HL-60/S4 treated with phorbol 12-myristate 13-acetate at 8.2 ng/mL for 4 days and 3 days (cell line): Measurements from ENCODE around the gene FXYD3.

Source experiments
- in situ Hi-C: fragments of 300-500 bp; cut with MboI; formaldehyde crosslinking; loops from 2 replicates; pipeline ENCODE4 v1.15.0; 2022; ENCODE audit warnings: low sequenced_read_pairs

The FXYD3 gene

DNA sequence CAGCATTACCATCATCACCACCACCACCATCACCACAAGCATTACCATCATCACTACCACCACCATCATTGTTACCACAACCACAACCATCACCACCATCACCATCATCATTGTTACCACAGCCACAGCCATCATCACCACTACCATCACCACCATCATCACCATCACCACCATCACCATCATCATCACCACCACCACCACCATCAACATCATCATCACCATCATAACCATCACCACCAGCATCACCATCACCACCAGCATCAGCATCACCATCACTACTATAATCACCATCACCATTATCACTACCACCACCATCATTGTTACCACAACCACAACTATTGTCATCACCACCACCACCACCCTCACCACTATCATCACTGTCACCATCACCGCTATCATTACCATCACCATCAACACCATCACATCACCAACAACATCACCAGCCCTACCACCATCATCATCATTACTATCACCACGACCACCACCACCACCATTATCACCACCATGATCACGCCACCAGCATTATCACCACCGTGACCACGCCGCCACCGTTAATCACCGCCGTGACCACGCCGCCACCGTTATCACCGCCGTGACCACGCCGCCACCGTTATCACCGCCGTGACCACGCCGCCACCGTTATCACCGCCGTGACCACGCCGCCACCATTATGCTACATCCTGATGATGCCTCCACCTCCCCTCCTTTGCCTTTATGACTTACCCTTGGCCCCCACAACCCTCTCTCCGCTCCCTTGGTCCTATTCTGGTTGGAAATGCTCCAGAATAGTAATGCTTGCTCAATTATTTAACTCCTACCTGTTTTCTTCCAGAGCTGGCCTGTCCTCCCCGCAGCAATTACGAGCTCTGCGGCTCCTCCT, 10.0 kb upstream of the FXYD3 start:
- in situ Hi-C loops: no loop called here

DNA sequence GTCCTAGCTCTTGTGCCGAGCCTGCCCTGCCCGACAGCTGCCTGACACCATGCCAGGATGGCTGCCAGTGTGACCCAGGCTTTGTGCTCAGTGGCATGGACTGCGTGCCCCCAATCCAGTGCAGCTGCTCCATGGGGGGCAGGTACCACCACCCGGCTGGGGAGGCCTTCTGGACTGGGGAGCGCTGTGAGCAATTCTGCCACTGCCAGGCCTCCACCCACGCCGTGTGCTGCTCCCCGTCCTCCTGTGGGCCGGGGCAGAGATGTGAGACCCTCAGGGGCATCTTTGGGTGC, 9.4 kb upstream of the FXYD3 start:
- in situ Hi-C loops: no loop called here

DNA sequence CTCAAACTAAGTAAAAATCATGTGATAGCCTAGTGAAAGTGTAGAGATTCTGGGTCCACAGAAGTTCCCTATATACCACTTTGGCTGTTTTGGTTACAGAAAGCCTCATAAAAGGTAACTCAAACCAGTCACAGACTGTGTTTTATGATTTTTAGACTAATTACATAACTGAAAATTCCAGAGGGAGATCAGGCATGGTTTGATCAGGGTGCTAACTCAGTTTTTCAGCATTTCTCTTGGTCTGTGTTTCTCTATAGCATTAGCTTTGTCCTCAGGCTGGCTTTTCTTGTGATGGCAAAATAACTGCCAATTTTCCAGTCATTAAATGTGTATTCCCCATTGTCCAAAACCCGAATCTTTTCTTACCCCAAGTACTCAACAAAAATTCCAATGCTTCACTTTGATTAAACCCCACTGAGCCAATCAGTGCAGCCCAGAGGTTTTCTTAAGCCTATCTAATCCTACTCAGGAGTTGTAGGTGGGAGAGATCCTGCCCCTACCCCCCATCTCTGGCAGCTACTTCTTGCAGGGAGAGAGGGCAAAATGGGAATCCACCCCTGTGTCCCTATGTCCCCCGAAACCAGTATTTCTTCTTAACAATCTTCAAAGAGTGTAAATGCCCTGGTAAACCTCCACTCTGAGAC, 8.6 kb upstream of the FXYD3 start:
- in situ Hi-C loops: no loop called here

DNA sequence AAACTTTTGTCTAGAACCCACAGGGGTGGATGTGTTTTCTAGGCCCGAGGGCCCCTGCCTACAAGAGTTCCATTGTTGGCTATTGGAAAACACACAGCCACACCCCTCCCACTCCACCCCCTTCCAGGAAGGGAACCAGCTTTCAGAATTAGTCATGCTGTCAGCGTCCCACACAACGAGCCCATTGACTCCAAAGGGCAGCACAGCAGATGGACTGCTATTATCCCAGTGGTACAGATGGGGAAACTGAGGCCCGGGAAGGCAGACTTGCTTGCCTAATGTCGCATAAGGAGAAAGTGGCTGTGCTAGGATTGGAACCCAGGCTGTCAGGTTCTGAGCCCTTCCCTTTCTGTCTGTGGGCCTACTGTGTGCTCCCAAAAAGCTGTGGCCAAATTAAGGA, 8.1 kb upstream of the FXYD3 start:
- in situ Hi-C loops: no loop called here

DNA sequence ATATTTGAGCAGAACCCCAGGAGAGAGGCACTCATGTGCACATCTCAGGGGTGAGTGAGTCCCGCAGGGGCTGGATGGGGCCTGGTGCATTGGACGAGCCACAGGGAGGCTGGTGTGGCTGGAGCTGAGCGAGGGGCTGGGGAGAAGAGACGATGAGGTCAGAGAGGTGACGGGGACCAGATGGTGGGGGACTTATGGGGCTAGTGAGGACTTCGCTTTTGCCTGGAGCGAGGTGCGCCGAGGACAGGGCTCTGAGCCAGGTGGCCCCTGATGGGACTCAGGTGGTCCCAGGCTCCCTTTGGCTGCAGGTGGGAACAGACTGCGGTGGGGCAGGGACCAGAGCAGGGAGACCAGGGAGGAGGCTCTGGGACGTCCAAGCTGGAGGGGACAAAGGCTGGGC, 6.9 kb upstream of the FXYD3 start:
- in situ Hi-C loops: no loop called here

DNA sequence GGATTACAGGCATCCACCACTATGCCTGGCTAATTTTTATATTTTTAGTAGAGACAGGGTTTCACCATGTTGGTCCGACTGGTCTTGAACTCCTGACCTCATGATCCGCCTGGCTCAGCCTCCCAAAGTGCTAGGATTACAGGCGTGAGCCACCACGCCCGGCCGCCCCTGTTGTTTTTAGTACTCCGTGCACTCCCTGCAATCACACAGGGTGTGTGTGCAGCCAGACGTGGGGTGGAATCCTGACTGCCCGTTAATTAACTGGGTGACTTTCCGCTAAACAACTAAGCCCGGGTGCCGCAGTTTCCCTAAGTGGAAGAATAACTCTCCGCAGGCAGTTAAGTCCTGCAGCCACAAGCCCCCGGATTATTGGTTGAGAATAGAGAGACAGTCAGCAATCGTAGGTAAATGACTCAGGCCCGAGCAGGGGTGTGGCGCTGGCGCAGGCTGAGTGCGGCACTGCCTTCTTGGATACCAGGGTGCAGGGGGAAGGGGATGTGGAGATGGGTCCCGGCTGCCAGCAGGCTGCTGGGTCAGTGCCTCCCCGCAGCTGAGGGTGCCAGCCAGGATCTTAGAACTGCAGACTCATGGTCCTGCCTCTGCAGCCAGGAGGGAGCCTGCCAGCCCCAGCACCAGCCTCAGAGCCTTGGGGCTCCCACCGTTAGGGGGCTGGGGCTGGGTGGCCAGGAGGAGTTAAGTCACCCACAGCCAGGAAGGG, 6.1 kb upstream of the FXYD3 start:
- in situ Hi-C loops: no loop called here

DNA sequence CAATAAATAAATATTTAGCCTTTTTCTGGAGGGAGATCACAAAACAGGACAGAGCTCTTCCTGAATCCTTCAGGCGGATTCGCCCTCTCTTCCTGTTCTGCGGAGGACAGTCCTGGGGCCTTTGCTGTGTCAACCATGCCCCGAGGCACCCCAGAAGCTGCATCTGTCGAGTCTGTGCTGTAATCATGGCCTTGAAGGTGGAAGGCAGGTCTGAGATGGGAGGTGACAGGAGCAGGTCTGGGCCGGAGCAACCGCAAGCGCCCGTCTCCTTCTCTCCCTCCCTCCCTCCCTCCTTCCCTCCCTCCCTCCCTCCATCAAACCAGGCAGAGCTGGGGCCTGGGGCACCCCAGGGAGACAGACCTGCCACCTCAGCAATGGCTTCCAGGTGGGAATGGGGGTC, 4.6 kb upstream of the FXYD3 start:
- in situ Hi-C loops: no loop called here

DNA sequence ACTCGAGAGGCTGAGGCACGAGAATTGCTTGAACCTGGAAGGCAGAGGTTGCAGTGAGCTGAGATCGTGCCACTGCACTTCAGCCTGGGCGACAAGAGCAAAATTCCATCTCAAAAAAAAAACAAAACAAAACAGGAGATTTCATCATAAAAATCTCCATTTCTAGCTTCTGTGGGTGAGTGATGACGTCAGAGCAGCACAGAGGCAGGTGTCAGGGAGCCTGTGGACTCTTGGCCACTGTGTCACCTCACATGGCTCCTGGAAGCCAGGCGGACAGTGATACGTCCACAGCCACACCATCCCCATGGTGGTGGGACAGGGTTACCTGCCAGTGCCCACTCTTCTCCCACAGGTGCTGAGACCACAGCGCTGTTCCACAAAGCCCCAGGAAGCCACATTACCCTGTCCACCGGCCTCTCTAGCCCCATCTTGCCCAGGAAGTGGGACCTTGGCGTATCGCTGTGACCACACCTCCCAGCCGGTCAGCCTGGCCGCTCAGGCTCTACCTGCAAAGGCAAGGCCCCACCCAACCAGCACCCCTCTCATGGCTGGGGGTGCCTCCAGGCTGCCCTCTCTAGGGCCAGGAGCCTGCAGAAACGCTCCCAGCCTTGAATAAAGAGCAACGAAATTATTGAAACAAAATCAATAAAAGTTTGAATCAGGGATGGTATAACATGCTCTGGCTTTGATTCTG, 2.5 kb upstream of the FXYD3 start:
- in situ Hi-C loops: no loop called here

DNA sequence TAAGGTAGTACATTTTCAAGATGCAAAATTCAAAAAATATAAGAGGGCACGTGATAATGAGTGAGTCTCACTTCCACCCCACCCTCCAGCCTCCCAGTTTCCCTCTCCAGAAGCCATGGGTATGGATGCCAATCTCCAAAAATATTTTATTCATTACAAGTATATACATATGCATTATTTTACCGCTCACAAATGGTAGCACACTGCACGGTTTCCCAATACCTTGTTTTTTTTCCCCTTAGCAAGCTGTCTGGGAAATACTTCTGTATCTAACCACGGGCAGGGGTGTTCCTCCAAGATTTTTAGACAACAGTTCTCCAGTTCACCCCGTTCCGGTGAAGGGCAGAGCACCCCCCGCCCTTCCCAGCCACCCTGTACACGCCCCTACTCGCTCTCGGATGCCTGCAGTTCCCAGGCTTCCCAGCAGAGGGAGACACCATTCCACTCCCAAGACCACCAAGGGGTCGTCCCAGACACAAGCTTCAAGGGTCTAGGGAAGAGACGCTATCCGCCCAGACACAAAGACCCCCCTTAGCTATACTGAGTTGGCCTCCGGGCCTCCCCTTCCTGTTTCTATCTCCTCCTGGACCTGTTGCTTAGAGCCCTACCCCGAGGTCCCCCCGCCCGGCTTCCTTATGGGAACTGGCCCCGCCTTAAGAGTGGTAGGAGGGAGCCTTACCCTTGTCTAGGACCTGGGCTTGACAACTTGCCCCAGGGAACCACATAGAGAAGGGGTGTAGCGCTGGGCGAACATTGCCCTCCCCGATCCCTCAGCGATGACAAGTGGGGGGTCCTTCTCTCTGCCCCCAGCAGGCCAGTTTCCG, 1.1 kb upstream of the FXYD3 start:
- in situ Hi-C loops: no loop called here

DNA sequence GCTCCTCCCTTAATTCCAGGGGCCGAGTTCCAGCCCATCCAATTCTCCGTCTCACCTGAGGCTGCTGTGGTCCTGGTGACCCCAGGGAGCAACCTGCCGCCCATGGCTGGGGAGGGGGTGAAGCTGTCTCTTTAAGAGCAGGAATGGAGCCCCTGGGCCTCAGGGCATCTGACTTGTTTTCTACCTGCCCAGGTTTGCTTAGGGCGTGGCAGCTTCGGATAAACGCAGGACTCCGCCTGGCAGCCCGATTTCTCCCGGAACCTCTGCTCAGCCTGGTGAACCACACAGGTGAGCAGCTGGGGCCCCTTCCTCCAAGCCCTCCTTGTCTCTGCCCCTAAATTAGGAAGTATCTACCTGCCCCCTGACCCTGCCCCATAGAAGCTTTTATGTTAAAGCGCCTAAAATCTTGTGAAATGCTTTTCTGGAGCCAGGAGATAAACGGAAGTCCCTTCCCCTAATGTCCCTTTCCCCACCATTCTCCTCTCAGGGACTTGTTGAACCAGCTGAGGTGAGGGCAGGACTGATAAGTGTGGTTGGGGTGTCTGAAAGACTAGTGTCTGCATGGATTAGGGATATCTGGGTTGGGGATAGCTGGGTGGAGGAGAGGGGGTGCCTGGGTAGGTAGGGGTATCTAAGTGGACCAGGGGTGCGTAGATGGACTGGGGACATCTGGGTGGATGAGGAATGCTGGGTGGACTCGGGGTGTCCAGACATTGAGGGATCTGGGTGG, 614 bp downstream of the FXYD3 start:
- in situ Hi-C loops: no loop called here

DNA sequence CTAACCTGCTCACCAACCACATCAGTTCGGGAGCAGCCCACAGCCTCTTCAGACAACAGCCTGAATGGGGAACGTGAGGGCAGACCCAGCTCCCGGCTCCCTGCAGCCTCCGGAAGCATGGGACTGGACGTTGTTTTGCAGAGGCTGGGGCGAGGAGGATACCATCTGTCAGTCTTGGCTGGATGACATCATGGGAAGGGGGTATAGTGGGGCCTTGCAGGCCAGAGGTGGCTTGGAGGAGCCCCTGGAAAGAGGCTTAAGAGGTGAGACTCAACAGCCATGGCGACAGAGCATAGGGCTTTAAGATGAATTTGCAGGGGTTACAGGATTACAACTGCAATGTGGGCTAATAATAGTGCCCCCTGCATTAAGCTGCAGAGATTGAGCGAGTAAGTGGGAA, 1.5 kb downstream of the FXYD3 start:
- in situ Hi-C loops: no loop called here

DNA sequence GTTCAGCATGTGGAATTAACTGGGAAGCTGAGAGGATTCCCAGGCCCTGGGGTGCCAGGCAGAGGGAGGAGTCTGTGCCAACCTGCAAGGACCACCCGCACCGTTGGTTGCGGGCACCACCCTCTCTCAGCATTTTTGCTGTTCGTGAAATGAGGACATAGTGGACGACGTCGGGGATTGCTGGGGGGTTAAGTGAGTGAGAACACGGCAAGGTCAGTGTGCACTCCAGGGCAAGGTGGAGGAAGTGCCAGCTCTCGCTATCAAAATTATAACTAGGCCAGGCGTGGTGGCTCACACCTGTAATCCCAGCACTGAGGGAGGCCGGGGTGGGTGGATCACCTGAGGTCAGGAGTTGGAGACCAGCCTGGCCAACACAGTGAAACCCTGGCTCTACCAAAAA, 2.2 kb downstream of the FXYD3 start:
- in situ Hi-C loops: no loop called here

DNA sequence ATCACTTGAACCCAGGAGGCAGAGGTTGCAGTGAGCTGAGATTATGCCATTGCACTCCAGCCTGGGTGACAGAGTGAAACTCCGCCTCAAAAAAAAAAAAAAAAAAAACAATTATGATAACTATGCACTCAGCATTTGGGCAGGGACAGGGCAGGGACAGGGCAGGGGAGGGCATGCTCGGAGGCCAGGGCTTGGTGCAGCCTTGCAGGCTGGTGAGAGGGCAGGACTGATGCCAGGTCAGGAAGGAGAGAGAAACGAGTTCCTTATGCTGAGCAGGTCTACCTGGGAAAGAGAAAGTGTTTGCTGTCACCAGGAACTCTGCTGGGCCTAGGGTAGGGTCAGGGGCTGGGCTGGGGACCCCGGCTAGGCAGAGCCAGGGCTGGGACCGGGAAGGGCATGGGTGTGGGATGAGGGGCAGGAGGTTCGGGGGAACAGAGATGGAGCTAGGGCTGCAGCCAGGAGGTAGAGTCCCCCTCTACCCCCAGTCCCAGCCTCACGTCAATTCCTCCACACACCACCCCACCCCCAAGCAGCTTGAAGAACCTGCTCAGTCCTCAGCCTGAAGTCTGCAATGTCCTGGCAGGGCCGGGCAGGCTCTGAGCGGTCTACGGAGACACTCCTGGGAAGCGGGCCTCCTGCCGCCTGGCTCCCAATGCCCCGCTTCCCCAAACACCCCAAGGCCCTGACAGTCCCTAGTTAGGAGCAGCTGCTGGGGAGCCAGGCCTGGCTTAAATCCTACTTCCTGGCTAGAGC, 2.8 kb downstream of the FXYD3 start:
- in situ Hi-C loops: no loop called here

DNA sequence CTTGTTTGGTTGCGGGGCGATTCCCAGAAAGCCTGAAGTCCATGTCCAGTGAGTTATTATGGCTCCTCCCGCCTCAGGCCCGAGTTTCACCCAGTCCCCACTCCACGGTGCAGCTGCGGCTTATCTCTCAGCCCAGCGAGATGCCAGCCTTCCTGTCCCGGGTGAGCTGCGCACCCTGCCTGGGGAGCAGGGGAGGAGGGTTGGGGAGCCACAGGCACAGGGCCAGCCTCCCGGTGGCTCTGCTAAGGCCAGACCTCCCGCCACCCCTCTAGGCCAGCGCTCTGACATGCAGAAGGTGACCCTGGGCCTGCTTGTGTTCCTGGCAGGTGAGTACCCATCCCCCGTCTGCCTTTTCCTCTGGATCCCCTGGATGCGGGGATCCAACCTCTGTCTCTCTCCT, 3.5 kb downstream of the FXYD3 start:
- in situ Hi-C loops: no loop called here

DNA sequence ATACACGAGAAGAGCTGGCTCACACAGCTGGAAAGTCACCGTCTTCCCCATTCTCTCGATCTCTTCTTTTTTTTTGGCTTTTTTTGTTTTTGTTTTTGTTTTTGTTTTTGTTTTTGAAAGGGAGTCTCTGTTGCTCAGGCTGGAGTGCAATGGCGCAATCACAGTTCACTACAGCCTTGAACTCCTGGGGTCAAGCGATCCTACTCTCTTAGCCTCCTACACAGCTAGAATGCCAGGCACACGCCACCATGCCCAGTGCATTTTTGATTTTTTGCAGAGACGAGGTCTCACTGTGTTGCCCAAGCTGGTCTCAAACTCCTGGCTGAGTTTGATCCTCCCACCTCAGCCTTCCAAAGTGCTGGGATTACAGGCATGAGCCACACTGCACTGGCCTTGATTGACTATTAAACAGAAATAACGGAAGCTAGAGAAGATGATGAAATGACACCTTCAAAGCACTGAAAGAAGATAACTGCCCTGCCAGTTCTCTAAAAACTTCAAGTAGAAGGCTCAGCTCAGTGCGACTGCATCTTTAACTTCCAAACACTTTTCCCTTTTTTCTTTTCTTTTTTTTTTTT, 4.0 kb downstream of the FXYD3 start:
- in situ Hi-C loops: no loop called here

DNA sequence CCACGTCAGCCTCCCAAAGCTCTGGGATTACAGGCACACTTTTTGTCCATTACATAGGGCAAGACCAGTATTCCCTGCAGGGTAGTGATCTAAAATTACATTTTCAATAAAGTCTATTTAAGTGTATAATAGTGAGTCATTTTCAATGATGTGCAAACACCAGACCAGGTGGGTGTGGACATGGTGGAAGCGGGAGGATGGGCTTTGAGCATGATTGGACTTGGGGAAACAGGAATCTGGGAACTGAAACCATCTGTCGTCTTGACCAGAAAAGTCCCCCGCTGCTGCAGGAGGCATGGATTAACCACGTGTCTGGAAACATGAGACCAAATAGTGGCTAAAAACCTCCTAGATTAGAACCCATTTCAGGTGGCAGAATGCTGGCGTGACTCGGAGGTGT, 4.9 kb downstream of the FXYD3 start:
- in situ Hi-C loops: no loop called here

DNA sequence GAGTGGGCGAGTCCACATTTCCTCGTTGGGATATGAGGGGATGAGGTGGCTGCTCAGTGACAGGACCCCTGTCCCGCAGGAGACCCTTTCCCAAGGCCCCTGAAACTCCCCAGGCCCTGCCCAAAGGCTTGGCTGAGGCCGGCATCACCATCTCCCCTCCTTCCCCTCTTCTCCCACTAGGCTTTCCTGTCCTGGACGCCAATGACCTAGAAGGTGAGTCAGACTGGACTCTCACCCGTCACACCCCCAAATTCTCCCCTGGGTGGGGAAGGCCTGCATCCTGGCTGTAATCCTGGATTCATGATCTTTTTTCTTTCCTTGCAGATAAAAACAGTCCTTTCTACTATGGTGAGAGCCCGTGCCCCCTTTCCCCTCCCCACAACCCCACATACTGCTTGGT, 5.3 kb downstream of the FXYD3 start:
- in situ Hi-C loops: no loop called here

DNA sequence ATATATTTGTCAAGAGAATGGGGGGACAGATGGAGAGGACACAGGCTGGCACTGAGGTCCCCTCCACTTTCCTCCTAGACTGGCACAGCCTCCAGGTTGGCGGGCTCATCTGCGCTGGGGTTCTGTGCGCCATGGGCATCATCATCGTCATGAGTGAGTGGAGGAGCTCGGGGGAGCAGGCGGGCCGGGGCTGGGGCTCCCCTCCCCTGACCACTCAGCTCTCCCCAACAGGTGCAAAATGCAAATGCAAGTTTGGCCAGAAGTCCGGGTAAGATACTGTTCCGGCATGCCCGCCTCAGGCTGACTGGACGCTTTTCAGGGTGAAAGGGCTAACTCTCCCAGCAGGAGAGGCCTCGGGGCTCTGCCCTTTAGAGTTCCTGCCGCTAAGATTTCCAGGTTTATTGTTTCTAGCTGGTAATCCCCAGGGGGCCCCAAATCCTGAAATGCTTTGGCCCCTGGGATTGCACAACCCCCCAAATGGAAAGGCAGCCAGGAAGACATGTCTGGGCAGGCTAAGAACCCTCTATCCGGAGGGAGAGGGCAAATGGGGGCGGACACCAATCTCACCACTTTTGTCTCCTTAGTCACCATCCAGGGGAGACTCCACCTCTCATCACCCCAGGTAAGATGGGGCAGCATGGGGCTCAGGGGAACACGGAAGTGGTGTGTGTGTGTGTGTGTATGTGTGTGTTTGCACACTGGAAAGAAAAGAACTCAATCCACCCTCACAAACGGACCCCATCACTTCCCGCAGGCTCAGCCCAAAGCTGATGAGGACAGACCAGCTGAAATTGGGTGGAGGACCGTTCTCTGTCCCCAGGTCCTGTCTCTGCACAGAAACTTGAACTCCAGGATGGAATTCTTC, 7.3 kb downstream of the FXYD3 start:
- in situ Hi-C loops: no loop called here
